ENCODE results near the gene TSPOAP1. TPM values are rescaled to one million over a fixed set of nuclear protein-coding genes. Genes with fewer than 3 reads are reported as not detected.

The TSPOAP1 gene
- total and polyA plus RNA-seq, 10 of the 15 experiments (the other 5 are each of a cell fraction or from before 2014, with no cell fraction given) = 0.58 to 16.4 (median 4.2) TPM; not detected in 1

GRCh38 chr17:58321571-58322525 lies 6.7 kb downstream of the TSPOAP1 start:
- SMC1A ChIA-PET (ENCODE audit: uncharacterized antibody, unreplicated experiment) = interaction anchor here (1.6 to 12.9 kb wide), 2 partner anchors 22 to 96 kb away, joined by 5 to 249 read pairs; partner anchors contain the start of gene RNF43
- Histone ChIP-seq H3K9me3 (replicated peaks; ENCODE audit: control insufficient read depth, insufficient read depth, low read length) (no peaks in the 10 kb centered on the region), H3K4me1 (ENCODE audit: control insufficient read depth, insufficient read depth, low read length) (peaks cover 13% of the 10 kb centered on the region), H3K79me2 (ENCODE audit: control insufficient read depth, insufficient read depth, low read length) (no peaks in the 10 kb centered on the region), H3K4me3 (no peak overlapping the region), H4K20me1 (ENCODE audit: control insufficient read depth, insufficient read depth) (no peaks in the 10 kb centered on the region), H3K9ac (ENCODE audit: control insufficient read depth, insufficient read depth, low read length) (no peak overlapping the region), H3K4me2 (ENCODE audit: control insufficient read depth, insufficient read depth) (no peak overlapping the region), H3K36me3 (ENCODE audit: control insufficient read depth in 2 of 2, insufficient read depth in 2 of 2, low read length in 1 of 2) (peaks cover 0 to 2% of the 10 kb centered on the region in 2 experiments; a peak in 1 of 4 replicates), H3K27ac (ENCODE audit: control insufficient read depth, insufficient read depth) (no peak overlapping the region), H2AFZ (ENCODE audit: control insufficient read depth, low read depth, low read length) (no peak overlapping the region), H3K27me3 (replicated peaks in 1 of 2; ENCODE audit: control insufficient read depth in 2 of 2, insufficient read depth in 2 of 2, low read length in 1 of 2) (no peaks in the 10 kb centered on the region; a peak in 1 of 4 replicates)
- DNase-seq (ENCODE audit: low read depth, low spot score) (no peak), ATAC-seq (no peak), FAIRE-seq (no peak)
- CTCF ChIA-PET = interaction anchor here (1.1 to 2.7 kb wide), 5 partner anchors 18 to 106 kb away, joined by 3 to 15 read pairs (median 4); no protein-coding TSS in a partner anchor
- 90% methylated on average over 18 of the region's 18 CpGs for WGBS (ENCODE audit: insufficient coverage, insufficient replicate concordance, low lambda C conversion rate, missing lambda C conversion rate)
- POLR2A ChIA-PET = interaction anchor here (0.7 to 8.4 kb wide), 3 partner anchors 18 to 67 kb away, joined by 6 to 77 read pairs (median 9); no protein-coding TSS in a partner anchor
- no TSS peak for BruUV-seq (replicated peaks)
- intact Hi-C loops (cut with micrococcal nuclease; ENCODE audit: unreplicated experiment) (no loop called here), in situ Hi-C loops (cut with MboI) (no loop called here)
- TF ChIP-seq ELK1 (IDR thresholded peaks at IDR 0.05; ENCODE audit: low read depth, low read length) (no peak), POLR2A (IDR thresholded peaks at IDR 0.05; ENCODE audit: low read depth, low read length) (peak; percentile 65)
- RAD21 ChIA-PET (ENCODE audit: unreplicated experiment) = interaction anchor here (0.6 to 10.9 kb wide), 2 partner anchors 21 to 134 kb away, joined by 3 to 227 read pairs; no protein-coding TSS in a partner anchor

All from GM12878 (cell line).